ENCODE results near the gene DHDH. TPM values are rescaled to one million over a fixed set of nuclear protein-coding genes. Genes with fewer than 3 reads are reported as not detected.

Gene DHDH
- polyA plus RNA-seq, 12 donors, result 0.14 to 0.68 (median 0.37) TPM; not detected in 3

- peak; percentile 90 for DNase-seq
These were observed 32.5 kb downstream of the DHDH start for GRCh38 chr19:48965806-48966540.

DNA sequence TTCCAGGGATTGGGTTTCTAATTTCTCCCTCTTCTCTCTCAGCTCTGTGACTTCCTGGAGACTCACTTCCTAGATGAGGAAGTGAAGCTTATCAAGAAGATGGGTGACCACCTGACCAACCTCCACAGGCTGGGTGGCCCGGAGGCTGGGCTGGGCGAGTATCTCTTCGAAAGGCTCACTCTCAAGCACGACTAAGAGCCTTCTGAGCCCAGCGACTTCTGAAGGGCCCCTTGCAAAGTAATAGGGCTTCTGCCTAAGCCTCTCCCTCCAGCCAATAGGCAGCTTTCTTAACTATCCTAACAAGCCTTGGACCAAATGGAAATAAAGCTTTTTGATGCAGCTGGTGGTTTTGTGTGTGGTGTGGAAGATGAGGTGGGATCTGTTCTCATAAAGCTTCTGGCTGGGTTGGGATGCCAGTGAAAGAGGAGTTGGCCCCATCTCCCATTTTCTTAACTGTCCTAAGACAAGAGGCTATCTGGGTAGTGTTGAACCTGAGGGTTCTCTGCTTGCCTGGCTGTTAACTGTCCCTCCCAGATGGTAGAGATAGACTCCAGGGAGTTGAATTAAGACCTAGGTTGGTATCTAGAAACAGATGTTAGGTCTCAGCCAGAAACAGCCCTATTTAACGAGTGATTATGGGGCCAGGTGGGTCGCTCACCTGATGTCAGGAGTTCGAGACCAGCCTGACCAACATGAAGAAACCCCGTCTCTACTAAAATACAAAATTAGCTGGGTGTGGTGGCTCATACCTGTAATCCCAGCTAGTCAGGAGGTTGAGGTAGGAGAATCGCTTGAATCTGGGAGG, 33.2 kb downstream of the DHDH start:
- no peak for DNase-seq

DNA sequence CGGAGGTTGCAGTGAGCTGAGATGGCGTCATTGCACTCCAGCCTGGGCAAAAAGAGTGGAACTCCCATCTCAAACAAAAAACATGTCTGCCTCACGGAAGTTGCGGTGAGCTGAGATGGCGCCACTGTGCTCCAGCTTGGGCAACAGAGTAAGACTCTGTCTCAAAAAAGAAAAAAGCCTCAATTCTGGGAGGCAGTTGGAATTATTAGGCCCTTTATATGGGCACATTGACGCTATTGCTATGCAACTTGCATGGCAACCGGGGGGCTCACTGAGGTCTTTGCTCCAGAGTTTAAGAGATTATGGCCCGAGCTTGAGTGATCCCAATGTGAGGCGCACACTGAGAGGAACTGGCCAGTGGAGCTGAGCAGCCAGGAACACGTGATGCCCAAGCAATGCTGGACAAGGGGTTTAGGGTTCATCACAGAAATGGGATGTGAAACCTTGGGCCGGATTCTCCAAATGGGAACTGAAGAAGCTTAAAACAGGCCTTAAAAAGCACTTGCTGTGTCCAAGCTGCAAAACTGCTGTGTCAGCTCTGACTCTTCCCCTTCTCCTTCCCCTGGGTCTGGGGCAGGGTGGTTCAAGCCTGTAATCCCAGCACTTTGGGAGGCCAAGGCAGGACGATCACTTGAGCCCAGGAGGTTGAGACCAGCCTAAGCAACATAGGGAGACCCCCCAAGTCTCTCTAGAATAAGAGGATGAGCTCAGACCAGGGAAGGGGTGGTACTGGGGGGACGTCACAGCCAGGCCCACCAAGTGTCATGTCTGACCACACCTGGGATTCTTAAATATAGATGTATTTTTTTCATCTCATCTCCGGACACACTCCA, 34.1 kb downstream of the DHDH start:
- DNase-seq, result no peak

DNA sequence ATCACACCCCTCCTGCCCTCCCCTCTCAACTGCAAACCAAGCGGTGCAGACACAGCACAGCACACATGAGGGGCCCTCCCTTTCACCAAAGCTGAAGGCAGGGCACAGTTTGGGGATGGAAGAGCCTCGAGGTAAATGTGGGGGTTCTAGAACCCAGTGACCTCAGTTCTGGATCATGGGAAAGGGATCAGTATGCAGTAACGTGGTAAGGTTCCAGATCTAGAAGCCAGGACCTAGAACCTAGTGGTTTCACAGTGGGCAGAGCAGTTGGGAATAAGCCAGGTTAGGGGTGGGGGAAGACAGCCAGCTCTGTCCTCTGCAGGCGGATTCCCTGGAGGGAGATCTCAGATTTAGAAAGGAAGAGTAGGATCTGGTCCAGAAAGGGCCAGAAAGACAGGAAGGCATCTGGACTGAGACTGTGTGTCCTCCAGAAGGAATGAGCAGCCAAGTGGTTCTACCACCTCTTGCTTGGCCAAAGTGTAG, 34.7 kb downstream of the DHDH start:
- no peak for DNase-seq

DNA sequence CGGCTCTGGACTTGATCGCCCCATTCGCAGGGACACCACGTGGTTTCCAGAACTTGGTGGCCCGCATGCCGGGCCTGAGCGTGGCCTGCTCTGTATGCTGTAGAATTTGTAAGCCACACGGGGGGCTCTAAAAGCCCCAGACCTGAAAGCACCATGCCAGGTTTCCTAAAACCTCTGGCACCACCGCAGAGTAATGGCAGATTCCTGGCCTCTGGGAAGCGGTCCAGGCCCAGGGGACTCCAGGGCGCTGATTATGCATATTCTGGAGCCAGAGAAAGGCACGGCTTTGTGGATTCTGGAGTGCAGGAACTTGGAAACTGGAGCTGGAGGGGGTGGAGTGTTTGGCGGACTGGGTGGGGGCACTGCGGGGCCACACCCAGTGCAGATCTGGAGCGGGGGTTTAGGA, 35.3 kb downstream of the DHDH start:
- no peak for DNase-seq

- DNase-seq, result no peak
These were observed 36.0 kb downstream of the DHDH start for GRCh38 chr19:48969276-48970138.

DNA sequence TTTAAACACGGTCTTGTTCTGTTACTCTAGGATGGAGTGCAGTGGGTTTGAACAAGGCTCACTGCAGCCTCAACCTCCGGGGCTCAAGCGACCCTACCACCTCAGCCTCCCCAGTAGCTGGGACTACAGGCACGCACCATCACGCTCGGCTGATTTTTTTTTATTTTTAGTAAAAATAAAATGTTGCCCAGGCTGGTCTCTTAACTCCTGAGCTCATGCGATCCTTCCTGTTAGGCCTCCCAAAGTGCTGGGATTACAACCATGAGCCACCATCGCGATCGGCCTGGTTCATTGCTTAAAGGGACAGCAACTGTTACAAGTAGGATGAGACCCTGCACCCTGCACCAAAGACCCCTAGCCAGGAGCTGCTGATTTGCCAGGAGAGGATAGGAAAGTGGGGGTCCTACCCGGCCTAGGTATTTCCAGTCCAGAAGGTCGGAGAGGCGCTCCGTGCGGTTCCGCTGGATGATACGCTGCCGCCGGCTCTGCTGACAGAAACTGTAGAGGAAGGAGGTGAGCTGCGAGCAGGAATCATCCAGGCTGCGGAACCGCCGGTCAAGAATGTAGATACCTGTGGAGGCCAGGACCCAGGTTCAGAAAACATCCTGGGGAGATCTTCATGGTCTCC, 36.8 kb downstream of the DHDH start:
- DNase-seq, result no peak

GRCh38 chr19:48970923-48971395, 37.5 kb downstream of the DHDH start:
- DNase-seq, result peak; percentile 87

DNA sequence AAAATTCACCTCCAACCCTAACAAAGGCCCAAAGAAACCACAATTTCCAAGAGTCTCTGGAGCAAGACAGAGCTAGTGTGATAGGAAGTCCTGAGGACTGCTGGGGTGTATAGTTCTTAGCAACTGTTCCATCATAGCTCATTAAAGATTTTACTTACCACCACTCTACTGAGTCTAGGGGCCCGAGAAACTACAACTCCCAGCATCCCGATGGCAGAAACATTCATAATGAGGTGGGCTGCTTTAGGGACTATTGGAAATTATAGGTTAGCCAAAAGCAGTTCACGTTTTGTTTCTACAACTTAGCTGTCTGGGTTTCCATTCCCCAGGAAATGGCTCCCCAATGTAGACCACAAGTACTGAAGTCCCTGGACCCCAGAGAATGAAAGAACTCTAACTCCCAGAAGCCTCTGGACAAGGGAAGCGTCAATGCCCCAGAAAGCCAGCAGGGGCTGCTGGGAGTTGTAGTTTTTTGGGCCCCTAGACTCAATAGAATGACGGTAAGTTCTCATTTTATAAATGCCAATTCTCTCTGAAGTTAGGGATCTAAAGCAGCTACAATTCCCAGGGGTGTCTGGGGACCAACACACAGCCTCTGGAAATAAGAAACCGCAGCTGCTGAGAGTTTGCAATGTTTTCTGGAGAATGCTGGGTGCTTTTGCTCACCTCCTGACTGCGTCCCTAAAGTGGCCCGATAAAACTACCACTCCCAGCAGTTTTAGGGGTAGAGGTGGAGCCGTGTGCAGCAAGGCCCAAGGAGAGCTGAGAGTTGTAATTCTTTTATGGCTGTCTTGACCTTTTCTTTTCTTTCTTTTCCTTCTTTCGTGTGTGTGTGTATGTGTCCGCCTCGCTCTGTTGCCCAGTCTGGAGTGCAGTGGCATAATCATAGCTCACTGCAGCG, 42.7 kb downstream of the DHDH start:
- no peak for DNase-seq

- DNase-seq, result no peak
These were observed 43.6 kb downstream of the DHDH start for GRCh38 chr19:48977061-48977460.

GRCh38 chr19:48982280-48982679, 48.8 kb downstream of the DHDH start:
- no peak for DNase-seq

GRCh38 chr19:48985711-48986110, 52.2 kb downstream of the DHDH start:
- DNase-seq, result no peak

DNA sequence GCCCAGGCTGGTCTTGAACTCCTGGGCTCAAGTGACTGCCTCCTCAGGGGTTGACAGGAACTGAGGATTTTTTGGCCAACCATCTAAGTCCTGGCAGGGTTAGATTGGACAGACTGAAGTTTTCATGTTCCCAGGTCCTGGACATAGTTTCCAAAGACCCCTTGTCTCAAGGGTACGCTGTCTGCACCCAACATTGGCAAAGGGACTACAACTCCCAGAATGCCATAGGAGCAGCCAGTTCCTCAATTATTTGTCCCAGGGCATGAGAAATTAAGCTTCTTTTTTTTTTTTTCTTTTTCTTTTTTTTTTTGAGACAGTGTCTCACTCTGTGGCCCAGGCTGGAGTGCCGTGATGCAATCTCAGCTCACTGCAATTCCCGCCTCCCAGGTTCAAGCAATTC, 52.7 kb downstream of the DHDH start:
- no peak for DNase-seq

DNA sequence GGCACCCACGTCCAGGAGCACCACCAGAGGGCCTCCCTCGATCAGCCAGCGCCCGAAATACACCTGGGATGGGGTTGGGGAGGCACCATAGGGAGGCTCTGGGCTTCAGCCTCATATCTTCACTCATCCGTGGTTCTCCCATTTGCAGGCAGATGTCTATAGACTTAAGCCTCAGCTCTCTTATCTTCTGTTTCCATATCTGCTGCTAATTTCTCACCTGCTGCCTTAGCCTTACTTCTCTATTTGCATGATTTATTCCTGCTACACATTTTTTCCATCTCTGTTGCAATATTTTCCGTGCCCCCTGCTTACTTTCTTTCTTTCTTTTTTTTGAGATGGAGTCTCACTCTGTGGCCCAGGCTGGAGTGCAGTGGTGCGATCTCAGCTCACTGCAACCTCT, 53.8 kb downstream of the DHDH start:
- DNase-seq, result no peak

GRCh38 chr19:48988286-48988685, 54.8 kb downstream of the DHDH start:
- no peak for DNase-seq

GRCh38 chr19:48988860-48989259, 55.4 kb downstream of the DHDH start:
- no peak for DNase-seq

DNA sequence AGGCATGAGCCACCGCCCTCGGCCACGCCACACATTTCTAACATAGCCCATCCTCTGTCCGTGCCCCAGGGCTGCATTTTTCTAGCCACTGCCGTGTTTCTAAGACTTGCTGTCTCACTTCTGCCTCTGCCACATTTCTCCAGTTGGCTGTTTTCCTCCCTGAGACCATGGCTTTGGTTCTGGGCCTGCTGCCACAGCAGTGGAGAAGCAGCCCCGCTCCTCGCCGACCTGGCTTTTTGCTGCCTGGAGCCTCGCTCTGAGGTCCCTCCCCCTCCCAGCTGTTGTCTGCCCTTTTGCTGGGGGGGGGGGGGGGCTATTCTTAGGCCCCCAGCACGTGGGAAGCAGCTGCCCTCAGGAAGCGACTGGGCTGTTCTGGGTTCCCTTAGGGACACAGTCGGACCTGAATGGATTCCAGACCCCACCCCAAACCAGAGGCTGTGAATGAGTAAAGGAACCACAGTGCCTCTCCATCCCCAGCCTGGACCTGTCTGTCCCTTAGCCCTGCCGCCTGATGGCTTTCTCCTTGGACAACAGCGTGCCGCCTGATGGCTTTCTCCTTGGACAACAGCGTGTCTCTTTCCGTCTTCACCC, 56.3 kb downstream of the DHDH start:
- DNase-seq, result no peak

DNA sequence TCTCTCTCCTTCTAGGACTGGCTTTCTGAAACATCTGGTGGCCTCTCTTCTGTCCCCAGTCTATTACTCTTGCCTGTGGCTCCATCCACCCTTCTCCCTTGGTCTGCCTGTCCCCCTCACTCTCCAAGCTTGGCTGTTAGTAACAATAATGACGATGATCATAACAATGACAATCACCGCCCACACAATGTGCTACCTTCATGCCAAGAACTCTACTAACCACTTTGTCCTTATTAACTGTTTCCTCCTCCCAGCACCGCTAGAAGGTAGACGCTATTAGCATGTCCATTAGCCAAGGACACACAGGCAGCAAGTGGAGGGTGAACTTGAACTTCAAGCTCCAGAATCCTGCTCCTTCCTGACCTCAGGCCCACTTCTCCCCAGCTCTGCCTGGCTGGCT, 56.9 kb downstream of the DHDH start:
- DNase-seq, result no peak

- DNase-seq, result no peak
These were observed 57.6 kb downstream of the DHDH start for GRCh38 chr19:48991011-48991609.

All from muscle of arm (tissue), 12 donors.